MM.1S (cell line): ENCODE measurements around the gene NHSL2.

Experiments
- EZH2 ChIP-seq: fragments of 300-600 bp; sonication (generic); optimal IDR thresholded peaks from 2 replicates; pipeline ENCODE3; 2017; ENCODE audit warnings: low read depth, mild to moderate bottlenecking, antibody characterized with exemption, low read length, mixed read lengths
- EZH2phosphoT487 ChIP-seq: fragments of 300-600 bp; sonication (generic); IDR thresholded peaks from 2 replicates; pipeline ENCODE4 v1.6.1; 2018; ENCODE audit warnings: antibody characterized with exemption, low read length
- TF ChIP-seq, protein P1 (sequence below): fragments of 300-600 bp; sonication (generic); IDR thresholded peaks from 2 replicates; pipeline ENCODE4 v1.5.1; 2016; ENCODE audit warnings: antibody characterized with exemption, low read length, mixed read lengths

DNA sequence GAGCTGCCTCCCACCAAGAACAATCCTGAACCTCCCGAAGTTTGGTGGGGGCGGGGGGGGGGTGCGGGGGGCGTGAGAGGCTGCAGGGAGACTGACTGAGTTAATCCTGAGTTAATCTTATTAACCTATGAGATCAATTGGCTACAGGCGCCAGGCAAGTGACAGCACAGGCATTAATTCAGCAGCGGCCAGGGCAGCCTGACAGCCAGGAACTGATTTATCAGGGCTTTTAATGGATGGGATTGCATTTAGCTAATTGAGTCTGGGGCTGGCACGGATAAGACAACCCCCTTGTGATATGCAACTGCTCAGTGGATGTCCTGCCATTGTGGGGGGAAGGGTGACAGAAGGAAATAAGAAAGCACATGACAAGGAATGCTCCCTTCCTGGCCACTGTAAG, 204.7 kb downstream of the NHSL2 start:
- TF ChIP-seq EZH2 (no peak), EZH2phosphoT487 (no peak)
- TF ChIP-seq, protein P1, sequence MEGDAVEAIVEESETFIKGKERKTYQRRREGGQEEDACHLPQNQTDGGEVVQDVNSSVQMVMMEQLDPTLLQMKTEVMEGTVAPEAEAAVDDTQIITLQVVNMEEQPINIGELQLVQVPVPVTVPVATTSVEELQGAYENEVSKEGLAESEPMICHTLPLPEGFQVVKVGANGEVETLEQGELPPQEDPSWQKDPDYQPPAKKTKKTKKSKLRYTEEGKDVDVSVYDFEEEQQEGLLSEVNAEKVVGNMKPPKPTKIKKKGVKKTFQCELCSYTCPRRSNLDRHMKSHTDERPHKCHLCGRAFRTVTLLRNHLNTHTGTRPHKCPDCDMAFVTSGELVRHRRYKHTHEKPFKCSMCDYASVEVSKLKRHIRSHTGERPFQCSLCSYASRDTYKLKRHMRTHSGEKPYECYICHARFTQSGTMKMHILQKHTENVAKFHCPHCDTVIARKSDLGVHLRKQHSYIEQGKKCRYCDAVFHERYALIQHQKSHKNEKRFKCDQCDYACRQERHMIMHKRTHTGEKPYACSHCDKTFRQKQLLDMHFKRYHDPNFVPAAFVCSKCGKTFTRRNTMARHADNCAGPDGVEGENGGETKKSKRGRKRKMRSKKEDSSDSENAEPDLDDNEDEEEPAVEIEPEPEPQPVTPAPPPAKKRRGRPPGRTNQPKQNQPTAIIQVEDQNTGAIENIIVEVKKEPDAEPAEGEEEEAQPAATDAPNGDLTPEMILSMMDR = no peak
